ENCODE data around the gene OMA1. TPM values are rescaled to one million over a fixed set of nuclear protein-coding genes. Genes with fewer than 3 reads are reported as not detected.

The OMA1 gene
- total and polyA plus RNA-seq, 2 experiments from 2014 or later = 11.7 to 13.2 TPM

DNA sequence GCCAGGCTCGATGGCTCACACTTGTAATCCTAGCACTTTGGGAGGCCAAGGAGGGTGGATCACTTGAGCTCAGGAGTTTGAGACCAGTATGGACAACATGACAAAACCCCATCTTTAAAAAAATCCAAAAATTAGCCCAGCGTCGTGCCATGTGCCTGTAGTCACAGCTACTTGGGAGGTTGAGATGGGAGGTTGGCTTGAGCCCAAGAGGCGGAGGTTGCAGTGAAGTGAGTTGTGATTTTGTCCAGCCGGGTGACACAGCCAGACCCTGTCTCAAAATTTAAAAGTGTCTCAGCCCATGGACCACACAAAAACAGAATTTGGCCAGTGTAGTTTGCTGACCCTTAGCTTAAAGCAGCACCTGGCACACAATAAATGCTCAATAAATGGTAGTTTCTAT lies 41.9 kb upstream of the OMA1 start:
- Histone ChIP-seq H3K36me3 (no peaks in the 10 kb centered on the region), H3K27ac (no peak overlapping the region), H3K4me3 (no peak overlapping the region), H3K9me3 (ENCODE audit: low read depth) (no peaks in the 10 kb centered on the region), H3K4me1 (ENCODE audit: low read depth) (no peaks in the 10 kb centered on the region), H3K27me3 (peaks cover 94% of the 10 kb centered on the region)
- DNase-seq (ENCODE audit: low read depth in 1 of 2, low spot score in 1 of 2) = no peak
- TF ChIP-seq, protein P1, sequence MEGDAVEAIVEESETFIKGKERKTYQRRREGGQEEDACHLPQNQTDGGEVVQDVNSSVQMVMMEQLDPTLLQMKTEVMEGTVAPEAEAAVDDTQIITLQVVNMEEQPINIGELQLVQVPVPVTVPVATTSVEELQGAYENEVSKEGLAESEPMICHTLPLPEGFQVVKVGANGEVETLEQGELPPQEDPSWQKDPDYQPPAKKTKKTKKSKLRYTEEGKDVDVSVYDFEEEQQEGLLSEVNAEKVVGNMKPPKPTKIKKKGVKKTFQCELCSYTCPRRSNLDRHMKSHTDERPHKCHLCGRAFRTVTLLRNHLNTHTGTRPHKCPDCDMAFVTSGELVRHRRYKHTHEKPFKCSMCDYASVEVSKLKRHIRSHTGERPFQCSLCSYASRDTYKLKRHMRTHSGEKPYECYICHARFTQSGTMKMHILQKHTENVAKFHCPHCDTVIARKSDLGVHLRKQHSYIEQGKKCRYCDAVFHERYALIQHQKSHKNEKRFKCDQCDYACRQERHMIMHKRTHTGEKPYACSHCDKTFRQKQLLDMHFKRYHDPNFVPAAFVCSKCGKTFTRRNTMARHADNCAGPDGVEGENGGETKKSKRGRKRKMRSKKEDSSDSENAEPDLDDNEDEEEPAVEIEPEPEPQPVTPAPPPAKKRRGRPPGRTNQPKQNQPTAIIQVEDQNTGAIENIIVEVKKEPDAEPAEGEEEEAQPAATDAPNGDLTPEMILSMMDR (IDR thresholded peaks at IDR 0.05; ENCODE audit: low read depth, low read length) = no peak

DNA sequence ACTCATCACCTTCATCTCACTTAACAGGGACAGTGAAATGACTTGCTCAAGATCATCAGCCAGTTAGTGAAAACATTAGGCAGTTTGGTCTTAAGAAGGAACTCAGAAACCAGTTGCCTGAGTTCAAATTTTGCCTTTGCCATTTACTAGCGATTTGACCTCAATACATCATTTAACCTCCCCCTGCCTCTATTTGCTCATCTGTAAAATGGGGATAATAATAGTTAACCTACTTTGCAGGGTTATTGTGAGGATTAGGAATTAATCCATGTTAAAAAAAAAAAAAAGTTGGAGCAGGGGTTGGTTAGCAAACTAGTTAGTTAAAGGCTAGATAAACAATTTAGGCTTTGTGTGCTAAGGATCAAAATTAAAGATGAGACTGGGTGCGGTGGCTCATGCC lies 41.1 kb upstream of the OMA1 start:
- Histone ChIP-seq H3K27ac (no peak overlapping the region), H3K4me3 (no peak overlapping the region), H3K4me1 (ENCODE audit: low read depth) (no peaks in the 10 kb centered on the region), H3K9me3 (ENCODE audit: low read depth) (no peaks in the 10 kb centered on the region), H3K36me3 (no peaks in the 10 kb centered on the region), H3K27me3 (peaks cover 89% of the 10 kb centered on the region)
- no peak for DNase-seq (ENCODE audit: low read depth in 1 of 2, low spot score in 1 of 2)
- TF ChIP-seq, protein P1 (IDR thresholded peaks at IDR 0.05; ENCODE audit: low read depth, low read length) = no peak

DNA sequence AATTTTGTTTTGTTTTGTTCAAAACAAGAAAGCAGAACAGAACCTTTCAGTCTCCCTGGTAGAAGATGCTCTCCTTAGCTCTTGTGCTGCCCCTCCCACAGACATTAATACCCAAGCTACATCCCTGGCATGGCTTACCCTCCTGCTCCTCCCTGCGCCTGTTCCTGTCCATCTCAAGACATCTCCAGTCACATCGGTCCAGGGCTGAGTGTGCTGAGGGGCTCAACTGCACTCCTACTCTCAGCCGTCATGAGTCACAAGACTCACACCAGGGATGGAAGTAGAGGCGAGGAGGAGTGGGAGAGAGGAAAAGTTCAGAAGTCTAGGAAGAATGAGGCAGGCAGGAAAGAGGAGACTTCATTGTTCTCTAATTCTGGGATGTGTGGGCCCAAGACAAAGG lies 39.7 kb upstream of the OMA1 start:
- TF ChIP-seq, protein P1 (IDR thresholded peaks at IDR 0.05; ENCODE audit: low read depth, low read length) = no peak
- no peaks in the 10 kb centered on the region for H3K9me3 ChIP-seq (ENCODE audit: low read depth)
- no peak for DNase-seq (ENCODE audit: low read depth in 1 of 2, low spot score in 1 of 2)
- no peak overlapping the region for H3K4me3 ChIP-seq
- H3K27ac ChIP-seq = no peak overlapping the region
- no peaks in the 10 kb centered on the region for H3K36me3 ChIP-seq
- H3K4me1 ChIP-seq (ENCODE audit: low read depth) = no peaks in the 10 kb centered on the region
- H3K27me3 ChIP-seq = peaks cover 83% of the 10 kb centered on the region

DNA sequence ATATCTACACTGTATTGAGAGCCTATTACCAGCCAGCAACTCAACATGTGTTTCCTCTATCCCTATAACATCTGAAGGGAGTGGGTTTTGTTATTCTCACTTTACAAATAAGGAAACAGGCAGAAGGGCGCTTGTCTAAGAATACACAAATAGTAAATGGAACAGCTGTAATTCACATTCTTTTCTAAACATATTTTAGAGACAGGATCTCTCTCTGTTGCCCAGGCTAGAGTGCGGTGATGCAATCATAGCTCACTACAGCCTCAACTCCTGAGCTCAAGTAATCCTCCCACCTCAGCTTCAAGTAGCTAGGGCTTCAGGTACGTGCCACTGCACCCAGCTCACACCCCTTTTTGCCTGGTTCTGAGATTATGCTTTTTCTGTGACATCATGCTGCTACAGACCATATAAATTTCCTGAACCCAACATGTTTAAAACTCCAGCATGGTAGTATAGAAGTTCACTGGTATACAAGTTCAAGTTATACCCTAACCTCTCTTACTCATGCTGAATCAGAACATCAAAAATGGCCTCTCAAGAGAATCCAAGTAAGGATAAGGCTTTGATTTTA lies 39.1 kb upstream of the OMA1 start:
- peaks cover 83% of the 10 kb centered on the region for H3K27me3 ChIP-seq
- no peak overlapping the region for H3K4me3 ChIP-seq
- peak in 1 of 2 donors; percentile 67 for DNase-seq (ENCODE audit: low read depth in 1 of 2, low spot score in 1 of 2)
- no peak overlapping the region for H3K27ac ChIP-seq
- no peaks in the 10 kb centered on the region for H3K9me3 ChIP-seq (ENCODE audit: low read depth)
- no peaks in the 10 kb centered on the region for H3K4me1 ChIP-seq (ENCODE audit: low read depth)
- H3K36me3 ChIP-seq = no peaks in the 10 kb centered on the region
- TF ChIP-seq, protein P1 (IDR thresholded peaks at IDR 0.05; ENCODE audit: low read depth, low read length) = no peak

DNA sequence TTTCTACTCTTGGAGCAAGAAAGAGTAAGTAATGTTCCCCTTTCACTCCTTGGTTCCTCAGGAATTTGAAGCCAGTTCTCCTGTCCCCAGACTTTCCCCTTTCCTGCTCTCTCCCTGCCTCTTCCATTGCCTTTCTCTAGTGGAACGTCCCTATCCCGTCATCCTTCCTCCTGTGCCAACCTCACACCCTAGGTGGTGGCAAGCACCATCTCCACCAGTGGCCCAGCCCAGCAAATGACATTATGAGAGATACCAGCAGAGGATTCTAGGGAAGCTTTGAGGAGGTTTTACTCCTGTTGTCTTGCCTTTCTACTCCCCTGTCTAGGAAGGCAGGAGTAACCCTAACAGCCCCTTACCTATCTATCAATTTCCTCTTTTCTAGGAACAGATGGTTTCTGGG lies 38.6 kb upstream of the OMA1 start:
- no peaks in the 10 kb centered on the region for H3K36me3 ChIP-seq
- TF ChIP-seq, protein P1 (IDR thresholded peaks at IDR 0.05; ENCODE audit: low read depth, low read length) = no peak
- H3K27me3 ChIP-seq = peaks cover 83% of the 10 kb centered on the region
- H3K4me1 ChIP-seq (ENCODE audit: low read depth) = no peaks in the 10 kb centered on the region
- DNase-seq (ENCODE audit: low read depth in 1 of 2, low spot score in 1 of 2) = no peak
- H3K4me3 ChIP-seq = no peak overlapping the region
- H3K27ac ChIP-seq = no peak overlapping the region
- no peaks in the 10 kb centered on the region for H3K9me3 ChIP-seq (ENCODE audit: low read depth)

Data from cardiac muscle cell (in vitro differentiated cells and primary cell).